K562 (cell line): ENCODE measurements around the gene KMT2C. TPM values are rescaled to one million over a fixed set of nuclear protein-coding genes. Genes with fewer than 3 reads are reported as not detected.

Source experiments
- ATAC-seq: fragments of 200-7000 bp; cut with Tn5 transposase; 3 replicates; pipeline ENCODE4 v1.9.1; 2020; ENCODE audit warnings: moderate library complexity
- BruUV-seq: library from RNA; stranded (reverse); fragments of 400-500 nt; replicated peaks from 2 replicates; lab custom pipeline; 2021; lab: Mats Ljungman, UMichigan
- CTCF ChIA-PET: fragments of 300-600 bp; formaldehyde crosslinking; extraction: SDS; loops from one replicate; lab custom pipeline; 2021; ENCODE audit warnings: low intra/inter-chr PET ratio; lab: Yijun Ruan, JAX
- POLR2A ChIA-PET: fragments of 300-600, 350-650 bp; sonication (Branson Sonifier 250); formaldehyde crosslinking; extraction: SDS; loops from one replicate; lab custom pipeline; 2021; ENCODE audit warnings: antibody characterized with exemption, inconsistent platforms; lab: Yijun Ruan, JAX
- DNase-seq, 4 experiments: peaks; one replicate each; pipeline versions ENCODE4 v3.0.0 to v3.0.0-alpha.2; 2011 to 2018; ENCODE audit warnings: low spot score in 3 of 4, mixed read lengths in 3 of 4; ENCODE audit errors: extremely low read depth in 1 of 4
- FAIRE-seq: peaks from 2 replicates; lab custom pipeline; 2011; peaks lifted over from hg19 to GRCh38; lab: Jason Lieb, UNC
- H2AFZ ChIP-seq: 2 replicates; pipeline ENCODE4 v1.6.0; 2011; ENCODE audit warnings: low read depth, low read length, control low read depth, inconsistent platforms
- H3K27ac ChIP-seq: fragments of 200-600 bp; 3 replicates; pipeline ENCODE4 v1.8.0; 2011; ENCODE audit warnings: low read depth, mild to moderate bottlenecking, control low read depth, inconsistent platforms, low read length, moderate library complexity, mixed read lengths; ENCODE audit errors: extremely low read depth
- H3K27me3 ChIP-seq, 2 experiments: fragments of 300-600 bp in 1 of 2; 2 replicates in 1 of 2; 3 replicates in 1 of 2; pipeline versions ENCODE4 v1.6.0 to v1.8.0; 2011; ENCODE audit warnings: inconsistent platforms in 2 of 2, low read length in 2 of 2, mild to moderate bottlenecking in 1 of 2, mixed read lengths in 1 of 2, moderate library complexity in 1 of 2; ENCODE audit not compliant: control insufficient read depth in 2 of 2, insufficient read depth in 2 of 2
- H3K36me3 ChIP-seq: fragments of 300-600 bp; 3 replicates; pipeline ENCODE4 v1.8.0; 2011; ENCODE audit warnings: mild to moderate bottlenecking, low read length, inconsistent platforms; ENCODE audit not compliant: control insufficient read depth, insufficient read depth
- H3K4me1 ChIP-seq, 2 experiments: fragments of 200-600 bp in 1 of 2; replicated peaks in 1 of 2; 2 replicates in 1 of 2; 3 replicates in 1 of 2; pipeline versions ENCODE4 v1.5.1 to v1.8.0; 2011; ENCODE audit warnings: inconsistent platforms in 2 of 2, low read length in 2 of 2, mild to moderate bottlenecking in 1 of 2, mixed read lengths in 1 of 2, moderate library complexity in 1 of 2; ENCODE audit not compliant: control insufficient read depth in 2 of 2, insufficient read depth in 2 of 2
- H3K4me2 ChIP-seq: 2 replicates; pipeline ENCODE4 v1.6.1; 2011; ENCODE audit warnings: low read length, control low read depth, inconsistent platforms, mixed read lengths; ENCODE audit not compliant: insufficient read depth
- H3K4me3 ChIP-seq: fragments of 200-600 bp; sonication (generic), shearing (Covaris generic); 2 replicates; pipeline ENCODE4 v1.5.1; 2016; ENCODE audit warnings: control low read depth, inconsistent platforms
- H3K79me2 ChIP-seq: fragments of 200-600 bp; 3 replicates; pipeline ENCODE4 v1.8.0; 2011; ENCODE audit warnings: low read length, inconsistent platforms; ENCODE audit not compliant: control insufficient read depth, insufficient read depth
- H3K9ac ChIP-seq, 2 experiments: 2 replicates each; pipeline versions ENCODE4 v1.6.0 to v1.6.1; 2011; ENCODE audit warnings: low read depth in 2 of 2, low read length in 2 of 2, control low read depth in 1 of 2, inconsistent platforms in 1 of 2, mild to moderate bottlenecking in 1 of 2, mixed read lengths in 1 of 2; ENCODE audit not compliant: insufficient read depth in 1 of 2
- H3K9me1 ChIP-seq: one replicate; pipeline ENCODE4 v1.6.0; 2011; ENCODE audit warnings: inconsistent platforms, mild to moderate bottlenecking, low read length, moderate library complexity; ENCODE audit not compliant: control insufficient read depth, insufficient read depth
- H3K9me3 ChIP-seq: replicated peaks from 2 replicates; pipeline ENCODE4 v1.5.1; 2011; ENCODE audit warnings: low read depth, low read length, inconsistent platforms; ENCODE audit not compliant: control insufficient read depth, insufficient read depth
- H4K20me1 ChIP-seq: replicated peaks from 2 replicates; pipeline ENCODE4 v1.6.1; 2011; ENCODE audit warnings: low read length, inconsistent platforms, mixed read lengths; ENCODE audit not compliant: control insufficient read depth, insufficient read depth
- ASH1L ChIP-seq: fragments of 450-650 bp; IDR thresholded peaks from 2 replicates; pipeline ENCODE4 v1.6.1; 2018; ENCODE audit warnings: borderline replicate concordance, mild to moderate bottlenecking, low read depth; ENCODE audit not compliant: partially characterized antibody
- ATF6 ChIP-seq: sonication (generic); formaldehyde crosslinking; IDR thresholded peaks from 2 replicates; pipeline ENCODE4 v1.4.0; 2020; ENCODE audit warnings: mild to moderate bottlenecking, missing genetic modification reagents
- KAT2B ChIP-seq: IDR thresholded peaks from one replicate; pipeline ENCODE4 v1.6.1; 2012; ENCODE audit warnings: low read depth, mild to moderate bottlenecking, control low read depth, inconsistent platforms, low read length, moderate library complexity
- NFATC3 ChIP-seq: fragments of 450-650 bp; IDR thresholded peaks from 2 replicates; pipeline ENCODE4 v1.6.1; 2017; ENCODE audit warnings: mild to moderate bottlenecking
- POLR2G ChIP-seq: fragments of 200-400 bp; formaldehyde crosslinking; IDR thresholded peaks from 2 replicates; pipeline ENCODE4 v1.6.1; 2017; ENCODE audit warnings: low read depth, mild to moderate bottlenecking, antibody characterized with exemption, low read length, moderate library complexity
- POLR3A ChIP-seq: IDR thresholded peaks from 2 replicates; pipeline ENCODE4 v1.6.1; 2011; ENCODE audit warnings: borderline replicate concordance, mild to moderate bottlenecking, moderate library complexity; ENCODE audit not compliant: insufficient read length, insufficient read depth; ENCODE audit errors: extremely low read depth
- RBM22 ChIP-seq: fragments of 200-400 bp; formaldehyde crosslinking; IDR thresholded peaks from 2 replicates; pipeline ENCODE4 v1.6.1; 2018; ENCODE audit warnings: low read length, low read depth; ENCODE audit not compliant: poor library complexity, severe bottlenecking
- SRSF9 ChIP-seq: fragments of 200-400 bp; formaldehyde crosslinking; IDR thresholded peaks from 2 replicates; pipeline ENCODE4 v1.6.1; 2017; ENCODE audit warnings: low read depth, low read length, borderline replicate concordance
- ZNF140 ChIP-seq: fragments of 250-450 bp; sonication (Bioruptor Pico); IDR thresholded peaks from 2 replicates; pipeline ENCODE4 v1.8.0; 2021; ENCODE audit warnings: moderate library complexity, mild to moderate bottlenecking, inconsistent platforms
- WGBS: fragments of 100-300 bp; shearing (Covaris generic); methylation state at CpG from one replicate; pipeline ENCODE4 v1.1.6; 2016; ENCODE audit warnings: low coverage, mixed read lengths; ENCODE audit not compliant: insufficient coverage; ENCODE audit errors: missing lambda C conversion rate; 5-methylcytosine and 5-hydroxymethylcytosine counted together
- in situ Hi-C: fragments of 300-500 bp; cut with MboI; formaldehyde crosslinking; loops from 4 replicates; pipeline ENCODE4 v1.15.0; 2018; ENCODE audit warnings: inconsistent platforms, mixed read lengths
- intact Hi-C: fragments of 100-400 bp; cut with micrococcal nuclease; formaldehyde crosslinking; loops from 2 replicates; pipeline ENCODE4 v1.14.2; 2022
- polyA plus RNA-seq, 8 experiments: library from polyadenylated mRNA; depleted of rRNA in 4 of 8; stranded (reverse) in 5 of 8; unstranded in 3 of 8; fragments of >200 nt; fragmentation: Nextera tagmentation in 2 of 8; fragmentation: Illumina TruSeq in 1 of 8; extraction: Ambion mirVana in 2 of 8; extraction: Trizol in 1 of 8; gene quantifications; 2 replicates each; pipeline versions ENCODE4 v1.2.1 to v1.2.3, GENCODE V29; 2011 to 2014; ENCODE audit warnings: inconsistent platforms in 1 of 8, missing spikeins in 1 of 8
- total RNA-seq, 7 experiments: library from RNA; depleted of rRNA in 6 of 7; stranded (reverse); fragments of >200 nt in 6 of 7; fragmentation: Illumina TruSeq in 2 of 7; extraction: Trizol in 2 of 7; gene quantifications; 2 replicates each; pipeline versions ENCODE4 v1.2.1 to v1.2.3, GENCODE V29; 2011 to 2021; ENCODE audit warnings: low replicate concordance in 1 of 7

Gene KMT2C
- total and polyA plus RNA-seq, 9 of the 15 experiments (the other 6 are each of a cell fraction or from before 2014, with no cell fraction given), result 4.9 to 67.8 (median 27.1) TPM

- TF ChIP-seq ASH1L (no peak), RBM22 (peak; percentile 77), ATF6 (CRISPR knock-in tag) (no peak), SRSF9 (no peak), KAT2B (no peak), POLR3A (no peak), ZNF140 (CRISPR knock-in tag) (no peak), POLR2G (peak; percentile 41), NFATC3 (no peak)
- TF ChIP-seq, all 486 proteins: peak for 2
- FAIRE-seq (no peak), DNase-seq (no peak), ATAC-seq (no peak)
- H3K4me2 ChIP-seq, result no peak overlapping the region
- 95% methylated on average over 15 of the region's 20 CpGs for WGBS
- no TSS peak for BruUV-seq
- H3K9me3 ChIP-seq, result peaks cover 5% of the 10 kb centered on the region
- H3K27ac ChIP-seq, result no peak overlapping the region
- no peak overlapping the region for H3K4me3 ChIP-seq
- in situ Hi-C loops (no loop called here), intact Hi-C loops (no loop called here)
- H2AFZ ChIP-seq, result no peak overlapping the region
- ChIA-PET CTCF (no interaction called here), POLR2A (interaction anchor here (1.1 kb wide), 1 partner anchor 13 kb away, joined by 3 read pairs; no protein-coding TSS in a partner anchor)
- no peaks in the 10 kb centered on the region; the same call in 2 of the 3 replicates for H3K79me2 ChIP-seq
- H4K20me1 ChIP-seq, result no peaks in the 10 kb centered on the region
- H3K9me1 ChIP-seq, result no peaks in the 10 kb centered on the region
- 0 out of 5 replicates have a peak, but pooled peaks cover 0 to 3% of the 10 kb centered on the region in 2 experiments for H3K4me1 ChIP-seq
- no peaks in the 10 kb centered on the region for H3K27me3 ChIP-seq
- no peak overlapping the region; a peak in 1 of 4 replicates for H3K9ac ChIP-seq
- H3K36me3 ChIP-seq, result peaks cover 88% of the 10 kb centered on the region
These were observed 307.6 kb downstream of the KMT2C start for GRCh38 chr7:152128252-152128651.
